NCI-H146 (cell line): ENCODE measurements around the gene NAA20.
"Not testable (repeated sequence)": the region's sequence is repeated elsewhere in the genome, so short reads cannot be mapped to it uniquely, and the experiment has no call there.

ENCODE experiments used
- DNase-seq: peaks from one replicate; lab custom pipeline; 2025; lab: John Stamatoyannopoulos, UW

Gene NAA20

GRCh38 chr20:19991854-19992253 is 25.3 kb upstream of the NAA20 start:
- no peak for DNase-seq

GRCh38 chr20:19992996-19993908 is 23.9 kb upstream of the NAA20 start:
- no peak for DNase-seq

GRCh38 chr20:19993958-19994669 is 23.0 kb upstream of the NAA20 start:
- no peak for DNase-seq

- peak; percentile 69 for DNase-seq
These were observed 21.8 kb upstream of the NAA20 start for GRCh38 chr20:19995220-19995863.

GRCh38 chr20:19996222-19996621 is 20.9 kb upstream of the NAA20 start:
- no peak for DNase-seq

GRCh38 chr20:19996917-19997316 is 20.2 kb upstream of the NAA20 start:
- no peak for DNase-seq

GRCh38 chr20:19998990-19999705 is 18.0 kb upstream of the NAA20 start:
- no peak for DNase-seq

GRCh38 chr20:20000211-20000968 is 16.8 kb upstream of the NAA20 start:
- DNase-seq, result no peak

- DNase-seq, result no peak
These were observed 14.8 kb upstream of the NAA20 start for GRCh38 chr20:20002101-20002998.

- no peak for DNase-seq
These were observed 13.9 kb upstream of the NAA20 start for GRCh38 chr20:20003031-20003954.

GRCh38 chr20:20003955-20004322 is 13.2 kb upstream of the NAA20 start:
- DNase-seq, result not testable (repeated sequence)

- DNase-seq, result no peak
These were observed 11.8 kb upstream of the NAA20 start for GRCh38 chr20:20005342-20005741.

GRCh38 chr20:20009784-20010253 is 7.3 kb upstream of the NAA20 start:
- peak; percentile 94 for DNase-seq

GRCh38 chr20:20010639-20011500 is 6.3 kb upstream of the NAA20 start:
- DNase-seq, result peak; percentile 71

- no peak for DNase-seq
These were observed 4.6 kb upstream of the NAA20 start for GRCh38 chr20:20012541-20012940.

GRCh38 chr20:20014659-20015058 is 2.5 kb upstream of the NAA20 start:
- peak; percentile 80 for DNase-seq

GRCh38 chr20:20017844-20018185 is 653 bp downstream of the NAA20 start:
- peak; percentile 52 for DNase-seq

- no peak for DNase-seq
These were observed 1.2 kb downstream of the NAA20 start for GRCh38 chr20:20018366-20018765.
